ENCODE data around the gene NOX4.

The NOX4 gene

DNA sequence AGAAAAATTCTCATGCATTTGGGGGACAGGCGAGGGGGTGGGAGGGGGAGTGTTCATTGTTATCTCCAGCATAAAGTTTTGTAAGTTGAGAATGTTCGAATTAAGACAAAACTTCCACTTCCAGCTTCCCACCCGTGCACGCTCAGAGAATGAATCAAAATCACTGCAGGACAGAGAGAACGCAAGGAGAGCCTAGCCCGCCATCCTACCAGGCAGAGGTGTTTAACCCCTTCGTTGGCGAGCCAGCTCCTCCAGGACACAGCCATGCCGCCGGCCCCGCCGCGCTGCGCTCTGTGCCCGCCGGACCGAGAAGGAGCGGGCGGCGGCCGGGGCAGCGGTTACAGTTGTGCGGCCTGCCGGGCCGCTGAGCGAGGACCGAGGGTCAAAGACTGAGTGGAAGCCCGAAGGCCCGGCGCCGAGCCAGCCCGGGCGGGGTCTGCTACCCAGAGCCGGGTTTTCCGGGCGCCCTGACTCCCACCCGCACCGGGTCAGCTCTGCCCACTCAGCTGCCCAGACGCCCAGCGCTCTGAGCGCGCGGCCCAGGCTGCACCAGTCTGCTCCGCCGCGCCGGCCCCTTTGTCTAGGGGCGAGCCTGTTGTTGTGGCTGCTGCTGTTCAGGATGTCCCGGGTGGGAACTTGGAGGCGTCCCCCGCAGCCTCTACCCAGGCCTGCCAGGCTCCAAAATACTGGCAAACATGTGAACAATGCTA lies at the start of gene NOX4:
TSS of gene NOX4 (minus strand) at position 395 of the 710 bp plus-strand sequence. CDS start at position 266, 129 bp downstream.
- no peak for DNase-seq (ENCODE audit: low read depth, low spot score)

DNA sequence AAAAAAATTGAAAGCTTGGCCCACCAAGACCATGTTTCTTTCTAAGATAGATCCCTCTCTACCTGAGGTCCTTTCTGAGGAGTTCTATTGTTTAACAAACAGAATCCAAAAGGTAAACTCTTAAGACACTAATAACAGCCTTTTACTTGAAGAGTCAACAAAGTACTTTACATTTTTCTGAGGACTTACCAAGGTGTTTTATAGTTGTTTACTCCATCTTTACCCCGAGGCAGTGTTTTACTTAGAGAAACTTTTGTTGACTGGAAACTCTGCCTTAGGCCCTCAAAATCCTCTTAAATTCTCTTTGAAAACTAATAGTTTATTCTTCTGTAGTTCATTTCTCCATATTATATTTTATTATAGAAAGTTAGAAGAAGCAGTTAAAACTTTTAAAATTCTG lies 49.7 kb upstream of the NOX4 start:
- no peak for DNase-seq (ENCODE audit: low read depth, low spot score)

DNA sequence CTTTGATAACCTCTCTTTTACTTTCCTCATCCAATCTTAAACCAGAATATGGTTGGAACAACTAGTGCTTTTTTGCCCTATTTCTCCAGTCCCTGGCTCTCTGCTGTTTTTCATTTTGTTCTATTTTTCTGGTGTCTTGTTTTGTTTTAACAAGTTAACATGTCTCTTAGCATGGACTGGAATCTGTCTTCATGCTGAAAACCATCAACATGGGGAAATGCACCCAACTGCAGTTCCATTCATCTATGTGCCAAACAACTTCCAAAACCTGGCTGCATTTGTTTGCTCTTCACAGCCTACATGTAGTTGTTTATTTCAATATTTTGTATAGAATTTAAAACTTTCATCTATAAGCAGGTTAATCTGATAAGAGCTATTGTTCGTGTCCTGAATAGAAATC lies 46.8 kb upstream of the NOX4 start:
- no peak for DNase-seq (ENCODE audit: low read depth, low spot score)

GRCh38 chr11:89536926-89537325 lies 45.8 kb upstream of the NOX4 start:
- DNase-seq (ENCODE audit: low read depth, low spot score): no peak

- DNase-seq (ENCODE audit: low read depth, low spot score): no peak
Measured at GRCh38 chr11:89535221-89535620, 44.0 kb upstream of the NOX4 start.

GRCh38 chr11:89529626-89530380 lies 38.6 kb upstream of the NOX4 start:
- DNase-seq (ENCODE audit: low read depth, low spot score): no peak

GRCh38 chr11:89521792-89522191 lies 30.6 kb upstream of the NOX4 start:
- DNase-seq (ENCODE audit: low read depth, low spot score): no peak

DNA sequence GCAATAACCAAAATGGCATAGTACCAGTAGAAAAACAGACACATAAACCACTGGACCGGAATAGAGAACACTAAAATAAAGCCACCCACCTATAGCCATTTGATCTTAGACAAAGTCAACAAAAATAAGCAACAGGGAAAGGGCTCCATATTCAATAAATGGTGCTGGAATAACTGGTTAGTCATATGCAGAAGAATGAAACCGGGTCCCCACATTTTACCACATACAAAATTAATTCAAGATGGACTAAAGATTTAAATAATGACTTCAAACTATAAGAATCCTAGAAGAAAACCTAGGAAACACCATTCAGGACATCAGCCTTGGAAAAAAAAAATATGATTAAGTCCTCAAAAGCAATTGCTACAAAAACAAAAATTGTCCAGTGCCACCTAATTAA lies 30.1 kb upstream of the NOX4 start:
- DNase-seq (ENCODE audit: low read depth, low spot score): no peak

GRCh38 chr11:89516496-89516895 lies 25.3 kb upstream of the NOX4 start:
- no peak for DNase-seq (ENCODE audit: low read depth, low spot score)

DNA sequence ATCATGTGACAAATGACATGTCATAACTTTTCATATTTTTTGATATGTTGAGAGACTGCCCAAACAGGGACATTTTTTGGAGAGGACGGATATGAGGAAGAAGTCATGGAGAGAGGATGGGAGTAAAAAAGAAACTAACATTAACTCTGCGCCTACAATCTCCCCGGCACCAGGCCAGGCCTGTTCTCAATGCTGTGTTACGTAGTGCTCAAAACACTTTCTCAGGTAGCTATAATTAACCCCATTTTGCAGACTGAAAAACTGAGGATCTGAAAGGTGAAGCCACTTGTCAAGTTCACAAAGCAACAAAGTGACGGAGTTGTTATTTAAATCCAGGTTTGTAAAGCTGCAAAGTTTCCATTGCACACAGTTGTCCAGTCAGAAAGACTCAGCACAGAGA lies 17.4 kb upstream of the NOX4 start:
- DNase-seq (ENCODE audit: low read depth, low spot score): no peak

- DNase-seq (ENCODE audit: low read depth, low spot score): no peak
Measured at GRCh38 chr11:89504270-89504669, 13.1 kb upstream of the NOX4 start.

- no peak for DNase-seq (ENCODE audit: low read depth, low spot score)
Measured at GRCh38 chr11:89503422-89503821, 12.2 kb upstream of the NOX4 start.

- DNase-seq (ENCODE audit: low read depth, low spot score): no peak
Measured at GRCh38 chr11:89502301-89502700, 11.1 kb upstream of the NOX4 start.

DNA sequence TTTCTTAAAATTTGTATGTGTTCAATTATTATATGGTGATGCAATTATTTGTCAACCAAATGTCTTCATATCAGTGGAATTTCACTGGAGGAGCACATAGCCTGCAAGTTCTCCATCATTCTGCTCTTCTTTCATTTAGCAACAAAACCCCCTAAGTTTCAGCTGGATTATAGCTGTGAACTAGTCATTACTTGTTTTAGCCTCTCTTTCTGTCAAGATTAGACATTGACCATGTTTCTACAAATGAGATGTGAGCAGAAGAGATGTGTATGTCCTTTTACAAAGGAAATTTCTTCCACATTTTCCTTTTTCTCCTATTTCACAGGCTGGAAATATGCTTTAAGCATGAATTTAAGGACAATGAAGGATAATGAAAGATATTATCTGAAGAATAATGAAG lies 9.2 kb upstream of the NOX4 start:
- no peak for DNase-seq (ENCODE audit: low read depth, low spot score)

GRCh38 chr11:89498845-89499448 lies 7.8 kb upstream of the NOX4 start:
- no peak for DNase-seq (ENCODE audit: low read depth, low spot score)

GRCh38 chr11:89495951-89496350 lies 4.8 kb upstream of the NOX4 start:
- no peak for DNase-seq (ENCODE audit: low read depth, low spot score)

DNA sequence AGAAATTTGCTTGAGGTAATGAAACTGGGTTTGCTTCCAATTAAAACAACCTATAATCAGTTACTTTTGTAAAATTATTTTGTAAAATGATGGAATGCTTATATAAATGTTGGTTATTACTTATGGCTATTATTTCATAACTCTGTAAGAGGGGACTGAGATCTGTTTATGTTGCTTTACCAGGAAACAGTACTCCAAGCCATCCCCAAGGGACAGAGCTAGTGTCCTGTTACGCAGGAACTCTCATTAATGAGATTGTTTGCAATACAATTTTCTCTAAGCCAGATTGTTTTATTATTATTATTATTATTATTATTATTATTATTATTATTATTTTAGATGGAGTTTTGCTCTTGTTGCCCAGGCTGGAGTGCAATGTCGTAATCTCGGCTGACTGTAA lies 2.3 kb upstream of the NOX4 start:
- DNase-seq (ENCODE audit: low read depth, low spot score): no peak

GRCh38 chr11:89490602-89490980 lies 584 bp downstream of the NOX4 start:
- DNase-seq (ENCODE audit: low read depth, low spot score): no peak

- DNase-seq (ENCODE audit: low read depth, low spot score): no peak
Measured at GRCh38 chr11:89489930-89490329, 1.2 kb downstream of the NOX4 start.

GRCh38 chr11:89487016-89487415 lies 4.2 kb downstream of the NOX4 start:
- no peak for DNase-seq (ENCODE audit: low read depth, low spot score)

DNA sequence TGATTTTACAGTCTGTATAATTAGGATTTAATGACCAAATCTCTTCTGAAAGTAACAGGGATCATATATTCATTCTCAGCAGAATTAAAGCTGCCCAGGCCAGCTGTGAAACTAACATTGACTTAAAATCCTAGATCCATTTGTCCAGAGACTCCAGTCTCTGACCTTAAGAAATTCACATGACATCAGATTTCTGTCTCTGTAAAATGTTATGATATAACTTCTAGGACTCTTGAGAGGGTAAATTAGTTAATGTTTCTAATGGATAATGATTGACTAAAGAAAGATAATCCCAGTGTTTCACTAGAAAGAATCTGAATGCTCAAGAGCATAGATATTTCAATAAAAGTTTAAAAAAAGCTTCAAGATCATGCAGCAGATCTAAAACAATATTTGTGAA lies 6.3 kb downstream of the NOX4 start:
- no peak for DNase-seq (ENCODE audit: low read depth, low spot score)

DNA sequence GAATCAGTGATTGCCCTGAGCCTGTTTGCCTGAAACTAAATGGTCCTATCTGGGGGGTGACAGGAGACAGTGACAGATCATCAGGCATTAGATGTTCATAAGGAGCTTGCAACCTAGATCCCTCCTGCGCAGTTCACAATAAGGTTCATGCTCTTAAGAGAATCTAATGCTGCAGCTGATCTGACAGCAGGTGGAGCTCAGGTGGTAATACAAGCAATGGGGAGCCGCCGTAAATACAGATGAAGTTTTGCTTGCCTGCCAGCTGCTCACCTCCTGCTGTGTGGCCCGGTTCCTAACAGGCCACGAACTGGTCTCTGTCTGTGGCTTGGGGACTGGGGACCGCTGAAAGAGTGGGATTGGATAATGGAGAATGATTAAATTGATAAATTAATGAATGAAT lies 14.0 kb downstream of the NOX4 start:
- no peak for DNase-seq (ENCODE audit: low read depth, low spot score)

DNA sequence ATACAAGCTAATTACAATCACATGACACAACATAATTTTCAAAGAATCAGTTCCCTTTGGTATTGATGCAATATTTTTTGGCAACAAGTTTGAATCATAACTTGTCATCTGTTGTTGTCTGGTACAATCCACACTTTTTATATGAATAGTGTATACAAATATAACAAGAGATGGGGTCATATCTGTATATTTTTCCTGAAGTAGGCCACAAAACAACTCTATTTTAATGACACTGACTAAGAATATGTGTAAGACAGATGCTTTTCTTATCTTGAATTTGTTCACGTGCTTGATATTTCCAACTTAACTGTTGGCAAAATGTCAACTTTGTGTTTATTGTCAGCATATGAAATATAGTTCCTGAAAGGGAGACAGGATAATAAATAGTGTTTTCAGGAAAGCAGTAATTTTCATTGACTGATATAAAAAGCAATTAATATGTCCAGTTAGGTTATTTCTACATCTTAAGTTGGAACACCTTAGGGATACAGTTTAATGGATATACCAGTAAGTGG lies 27.9 kb downstream of the NOX4 start:
- no peak for DNase-seq (ENCODE audit: low read depth, low spot score)

All from activated naive CD8-positive, alpha-beta T cell treated with anti-CD3 and anti-CD28 coated beads, Interleukin-2, amount 50 U/mL, for 16 hours (primary cell).